Lower leg skin (tissue), 4 donors: ENCODE results near the gene ZBTB7C. TPM values are rescaled to one million over a fixed set of nuclear protein-coding genes. Genes with fewer than 3 reads are reported as not detected.

ENCODE experiments used
- DNase-seq, 2 donors: peaks; one replicate each; pipeline ENCODE4 v3.0.0-alpha.2; 2019; ENCODE audit warnings: low spot score in 2 of 2
- H3K4me3 ChIP-seq: fragments of 200-600 bp; sonication (generic); 2 replicates; pipeline ENCODE4 v1.5.1; 2017; ENCODE audit warnings: mild to moderate bottlenecking, low read depth; ENCODE audit not compliant: poor library complexity, severe bottlenecking
- POLR2A ChIP-seq, 2 donors: fragments of 450-650 bp; IDR thresholded peaks; one replicate each; pipeline ENCODE4 v1.6.1; 2016 to 2017; ENCODE audit warnings: antibody characterized with exemption in 2 of 2, mild to moderate bottlenecking in 1 of 2, moderate library complexity in 1 of 2
- WGBS, 2 donors: methylation state at CpG; one replicate each; pipeline ENCODE4 v1.1.5; 2018; 5-methylcytosine and 5-hydroxymethylcytosine counted together
- intact Hi-C: fragments of 100-400 bp; cut with DNase I; formaldehyde crosslinking; loops from one replicate; pipeline ENCODE4 v1.15.0; 2023; ENCODE audit warnings: low total_unique reads
- total RNA-seq, 4 donors: library from RNA; depleted of rRNA; stranded (reverse); fragments of >200 nt; gene quantifications; one replicate each; pipeline ENCODE4 v1.1.0, GENCODE V29; 2016
- TF ChIP-seq, protein P1 (sequence below), 3 donors: fragments of 450-650 bp; IDR thresholded peaks; one replicate each; pipeline ENCODE4 v1.5.1; 2016; ENCODE audit warnings: antibody characterized with exemption in 3 of 3, mild to moderate bottlenecking in 3 of 3, moderate library complexity in 2 of 3

Gene ZBTB7C
- total RNA-seq, 4 donors from 2014 or later: 44.2 to 59.7 (median 50.7) TPM

DNA sequence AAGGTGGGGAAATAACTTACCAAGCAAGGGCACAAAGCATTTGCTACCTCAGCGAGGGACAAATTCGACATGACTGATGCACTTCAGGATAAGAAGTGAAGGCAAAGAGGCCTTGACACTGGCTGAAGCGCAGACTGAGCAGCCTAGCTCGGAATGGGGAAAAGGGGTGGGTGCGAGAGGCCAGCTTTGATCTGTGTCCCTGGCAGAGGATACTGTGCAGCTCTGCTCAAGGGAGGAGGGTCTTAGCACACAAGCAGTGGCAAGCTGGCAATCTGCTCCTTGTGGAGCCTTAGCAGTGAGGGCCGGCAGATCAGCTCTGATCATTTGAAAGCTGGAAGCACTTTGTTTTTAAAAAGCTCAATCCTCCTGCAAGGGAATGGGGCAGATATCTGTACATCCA, 222.3 kb downstream of the ZBTB7C start:
- intact Hi-C loops: no loop called here
- DNase-seq: no peak
- TF ChIP-seq, protein P1, sequence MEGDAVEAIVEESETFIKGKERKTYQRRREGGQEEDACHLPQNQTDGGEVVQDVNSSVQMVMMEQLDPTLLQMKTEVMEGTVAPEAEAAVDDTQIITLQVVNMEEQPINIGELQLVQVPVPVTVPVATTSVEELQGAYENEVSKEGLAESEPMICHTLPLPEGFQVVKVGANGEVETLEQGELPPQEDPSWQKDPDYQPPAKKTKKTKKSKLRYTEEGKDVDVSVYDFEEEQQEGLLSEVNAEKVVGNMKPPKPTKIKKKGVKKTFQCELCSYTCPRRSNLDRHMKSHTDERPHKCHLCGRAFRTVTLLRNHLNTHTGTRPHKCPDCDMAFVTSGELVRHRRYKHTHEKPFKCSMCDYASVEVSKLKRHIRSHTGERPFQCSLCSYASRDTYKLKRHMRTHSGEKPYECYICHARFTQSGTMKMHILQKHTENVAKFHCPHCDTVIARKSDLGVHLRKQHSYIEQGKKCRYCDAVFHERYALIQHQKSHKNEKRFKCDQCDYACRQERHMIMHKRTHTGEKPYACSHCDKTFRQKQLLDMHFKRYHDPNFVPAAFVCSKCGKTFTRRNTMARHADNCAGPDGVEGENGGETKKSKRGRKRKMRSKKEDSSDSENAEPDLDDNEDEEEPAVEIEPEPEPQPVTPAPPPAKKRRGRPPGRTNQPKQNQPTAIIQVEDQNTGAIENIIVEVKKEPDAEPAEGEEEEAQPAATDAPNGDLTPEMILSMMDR (IDR thresholded peaks at IDR 0.05): no peak
- no peak for TF ChIP-seq POLR2A (IDR thresholded peaks at IDR 0.05)
- 82 to 84% methylated on average over 6 of the region's 6 CpGs for WGBS, 2 donors
- no peak overlapping the region for H3K4me3 ChIP-seq

DNA sequence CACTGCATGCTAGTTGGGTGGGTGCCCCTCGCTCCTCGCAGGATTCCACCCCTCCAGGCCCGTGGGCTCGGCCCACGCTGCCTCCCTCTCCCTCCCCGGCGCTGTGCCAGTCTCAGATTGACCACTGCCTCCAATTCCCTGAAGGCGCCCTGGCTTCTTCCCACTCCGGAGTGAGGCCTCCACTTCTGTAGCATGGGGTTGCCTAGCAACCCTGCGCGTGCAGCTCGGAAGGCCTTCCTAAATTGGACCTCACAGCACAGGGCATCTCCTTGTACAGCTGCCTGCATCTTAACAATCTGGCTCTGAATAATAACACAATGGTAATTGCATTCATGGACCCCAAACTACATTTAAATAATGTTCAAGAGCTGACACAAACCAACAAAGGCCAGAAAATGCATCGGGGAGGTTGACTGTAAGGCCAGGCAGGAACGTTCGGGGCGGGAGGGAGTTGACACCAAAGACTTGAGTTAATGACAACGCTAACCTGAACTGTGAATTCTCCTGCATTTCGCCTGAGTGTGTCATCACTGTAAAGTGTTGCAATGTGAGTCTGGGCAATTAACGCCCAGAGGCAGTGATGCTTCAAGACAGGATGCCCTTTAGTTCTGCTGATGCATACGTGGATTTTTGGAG, 222.9 kb downstream of the ZBTB7C start:
- intact Hi-C loops: no loop called here
- TF ChIP-seq, protein P1 (IDR thresholded peaks at IDR 0.05): no peak
- no peak for TF ChIP-seq POLR2A (IDR thresholded peaks at IDR 0.05)
- no peak overlapping the region for H3K4me3 ChIP-seq
- DNase-seq: no peak
- WGBS, 2 donors: 68 to 70% methylated on average over 20 of the region's 20 CpGs

DNA sequence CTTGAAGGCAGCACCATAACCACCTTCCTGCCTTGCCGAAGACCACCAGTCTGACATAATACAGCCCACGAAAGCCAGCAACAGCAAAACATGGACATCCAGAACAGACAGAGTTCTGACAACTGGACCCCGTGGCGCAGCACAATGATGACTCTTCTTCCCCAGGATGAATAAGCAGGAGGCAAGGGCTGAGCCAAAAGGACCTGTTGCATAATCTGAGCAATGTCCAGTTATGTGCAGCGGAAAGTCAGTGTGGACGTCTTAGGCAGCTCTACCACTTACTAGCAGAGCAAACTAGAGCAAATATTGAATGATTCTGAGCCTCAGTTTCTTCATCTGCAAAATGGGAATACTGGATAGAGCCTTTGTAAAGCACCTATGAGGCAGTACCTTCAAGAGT, 225.1 kb downstream of the ZBTB7C start:
- intact Hi-C loops: no loop called here
- DNase-seq: peak in 1 of 2 donors; percentile 54
- TF ChIP-seq POLR2A (IDR thresholded peaks at IDR 0.05): no peak
- TF ChIP-seq, protein P1 (IDR thresholded peaks at IDR 0.05): no peak
- H3K4me3 ChIP-seq: no peak overlapping the region
- 90% methylated on average over 6 of the region's 6 CpGs for WGBS, 2 donors

DNA sequence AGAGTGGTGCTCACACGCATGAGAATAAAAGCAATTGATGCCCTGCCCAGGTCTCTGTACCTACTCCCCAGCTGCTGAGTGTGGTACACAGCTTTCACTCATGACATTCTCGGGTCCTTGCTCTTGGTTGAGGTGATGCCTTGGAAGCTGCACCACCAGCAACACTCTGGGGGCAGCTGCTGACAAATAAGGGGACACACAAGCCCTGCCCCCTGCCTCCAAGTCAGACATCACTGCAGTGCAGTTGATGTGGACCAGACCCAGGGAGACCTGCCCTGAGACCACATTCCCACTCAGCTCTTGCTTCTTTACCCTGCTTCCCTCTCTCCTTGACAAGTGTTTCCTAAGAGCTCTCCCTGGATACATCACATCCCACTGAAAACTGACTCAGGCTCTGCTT, 225.6 kb downstream of the ZBTB7C start:
- TF ChIP-seq, protein P1 (IDR thresholded peaks at IDR 0.05): no peak
- TF ChIP-seq POLR2A (IDR thresholded peaks at IDR 0.05): no peak
- intact Hi-C loops: no loop called here
- 89 to 92% methylated on average over 2 of the region's 2 CpGs for WGBS, 2 donors
- H3K4me3 ChIP-seq: no peak overlapping the region
- peak in 1 of 2 donors; percentile 60 for DNase-seq

DNA sequence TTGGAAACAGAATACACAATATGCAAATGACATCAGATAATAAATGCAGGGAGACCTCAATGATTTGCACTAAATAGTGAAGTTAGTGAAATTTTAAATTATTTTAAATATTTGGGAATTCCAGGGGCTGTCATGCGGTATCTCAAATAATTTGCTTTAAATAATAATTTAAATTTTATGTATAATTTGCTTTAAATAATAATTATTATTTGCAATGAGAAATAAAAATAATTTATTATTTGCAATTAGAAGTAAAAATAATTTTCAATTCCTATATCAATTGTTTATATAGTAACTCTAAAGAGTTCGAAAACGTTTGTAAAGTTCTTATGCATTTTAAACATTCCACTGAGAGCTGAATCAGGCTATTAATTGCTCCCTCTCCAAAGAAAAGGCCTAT, 226.4 kb downstream of the ZBTB7C start:
- WGBS, 2 donors: 89 to 91% methylated on average over 3 of the region's 3 CpGs
- DNase-seq: no peak
- H3K4me3 ChIP-seq: no peak overlapping the region
- no peak for TF ChIP-seq POLR2A (IDR thresholded peaks at IDR 0.05)
- intact Hi-C loops: no loop called here

DNA sequence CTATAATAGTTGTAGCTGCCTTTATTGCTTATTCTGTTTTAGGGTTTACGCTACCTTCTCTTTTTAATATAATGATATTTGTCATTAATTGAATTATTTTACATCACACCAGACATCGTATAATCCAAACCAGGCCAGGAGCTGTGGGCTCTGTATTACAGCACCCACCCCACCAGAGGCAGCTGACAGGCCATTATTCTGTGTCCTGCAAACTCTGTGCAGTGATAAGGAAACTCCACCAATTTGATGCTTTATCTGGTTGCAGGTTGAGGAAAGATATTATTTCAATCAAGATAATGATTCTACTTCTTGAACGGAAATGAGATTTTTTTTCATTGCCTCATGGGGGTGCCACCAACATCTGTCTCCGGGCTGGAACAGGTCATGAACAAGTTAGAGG, 227.3 kb downstream of the ZBTB7C start:
- TF ChIP-seq, protein P1 (IDR thresholded peaks at IDR 0.05): no peak
- no peak for TF ChIP-seq POLR2A (IDR thresholded peaks at IDR 0.05)
- no peak overlapping the region for H3K4me3 ChIP-seq
- peak in 1 of 2 donors; percentile 3 for DNase-seq
- 83 to 92% methylated on average over 4 of the region's 4 CpGs for WGBS, 2 donors
- intact Hi-C loops: no loop called here
